ENCODE data around the gene PIK3AP1.

DNA sequence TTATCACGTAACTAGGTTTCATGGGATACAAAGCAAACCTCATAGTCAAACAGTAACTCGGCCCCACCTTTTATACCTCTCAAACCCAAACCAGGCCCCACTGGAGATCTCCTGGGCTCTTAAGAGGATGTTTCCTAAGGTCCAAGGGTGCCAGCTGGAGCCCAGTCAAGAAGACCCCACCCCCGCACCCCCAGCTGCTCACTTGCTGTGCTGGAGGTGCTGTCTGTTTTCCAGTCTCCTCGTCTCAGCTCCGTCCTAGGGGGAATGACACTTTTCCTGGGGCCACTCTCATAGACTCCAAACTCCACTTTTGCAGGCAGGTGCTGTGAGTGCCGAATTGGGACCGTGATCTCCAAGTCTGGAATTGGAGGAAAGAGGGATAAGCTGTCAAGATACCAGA, 110.8 kb downstream of the PIK3AP1 start:
- TF ChIP-seq CTCF (IDR thresholded peaks at IDR 0.05), result no peak
- no peak for TF ChIP-seq POLR2A (IDR thresholded peaks at IDR 0.05)

All from prostate gland (tissue), 2 donors.